Cardiac fibroblast (primary cell): ENCODE results near the gene CCSER1.

Source experiments
- DNase-seq, 2 donors: peaks; one replicate each; pipeline versions ENCODE4 v3.0.0 to v3.0.0-alpha.2; 2010; ENCODE audit warnings: low read depth in 2 of 2
- H3K4me3 ChIP-seq, 2 donors: replicated peaks in 1 of 2; 1 replicate in 1 of 2; 2 replicates in 1 of 2; pipeline ENCODE4 v1.5.1; 2011; ENCODE audit warnings: low read depth in 2 of 2, low read length in 2 of 2, mild to moderate bottlenecking in 2 of 2, moderate library complexity in 1 of 2
- CTCF ChIP-seq: IDR thresholded peaks from one replicate; pipeline ENCODE4 v1.5.1; 2011; ENCODE audit warnings: low read depth, mild to moderate bottlenecking, low read length, inconsistent platforms

CCSER1 gene

GRCh38 chr4:90994851-90995574 is 867.8 kb downstream of the CCSER1 start:
- DNase-seq: no peak
- H3K4me3 ChIP-seq: no peak overlapping the region
- TF ChIP-seq CTCF: no peak

GRCh38 chr4:90995996-90996395 is 868.8 kb downstream of the CCSER1 start:
- TF ChIP-seq CTCF: no peak
- H3K4me3 ChIP-seq: no peak overlapping the region
- no peak for DNase-seq

GRCh38 chr4:90996813-90997212 is 869.6 kb downstream of the CCSER1 start:
- TF ChIP-seq CTCF: no peak
- no peak overlapping the region for H3K4me3 ChIP-seq
- DNase-seq: no peak

- no peak overlapping the region for H3K4me3 ChIP-seq
Measured at GRCh38 chr4:91015861-91016260, 888.7 kb downstream of the CCSER1 start.

GRCh38 chr4:91019513-91019912 is 892.3 kb downstream of the CCSER1 start:
- no peak for DNase-seq
- TF ChIP-seq CTCF: no peak
- H3K4me3 ChIP-seq: no peak overlapping the region

More at GRCh38 chr4:91015861-91016260, 888.7 kb downstream of the CCSER1 start:
- no peak for DNase-seq
- no peak for TF ChIP-seq CTCF

- no peak for TF ChIP-seq CTCF
- DNase-seq: no peak
- no peak overlapping the region for H3K4me3 ChIP-seq
Measured at GRCh38 chr4:91025241-91026148, 898.3 kb downstream of the CCSER1 start.
